Measurements from ENCODE around the gene PON2. TPM values are rescaled to one million over a fixed set of nuclear protein-coding genes. Genes with fewer than 3 reads are reported as not detected.

PON2 gene
- total and polyA plus RNA-seq, 2 of the 8 experiments (the other 6 are each of a cell fraction or from before 2014, with no cell fraction given), result 20.6 to 31.0 TPM

- Histone ChIP-seq H2BK12ac (ENCODE audit: low read depth, low read length) (no peak overlapping the region), H3K79me2 (ENCODE audit: control insufficient read depth in 1 of 2, insufficient read depth in 2 of 2, low read length in 2 of 2) (no peaks in the 10 kb centered on the region), H3K27me3 (replicated peaks in 1 of 4; ENCODE audit: control insufficient read depth in 3 of 4, extremely low read depth in 1 of 4, insufficient read depth in 3 of 4, low read length in 3 of 4) (no peaks in the 10 kb centered on the region), H4K8ac (ENCODE audit: extremely low read depth, insufficient read depth, low read length) (no peak overlapping the region), H2AFZ (ENCODE audit: low read length) (no peak overlapping the region), H3K4ac (replicated peaks; ENCODE audit: insufficient read length, low read depth, low read length) (no peak overlapping the region), H3K79me1 (ENCODE audit: low read depth, low read length) (no peaks in the 10 kb centered on the region), H4K5ac (ENCODE audit: insufficient read length, low read depth, low read length) (no peak overlapping the region), H3K14ac (ENCODE audit: insufficient read length) (no peak overlapping the region), H4K20me1 (replicated peaks in 1 of 2; ENCODE audit: control insufficient read depth in 1 of 2, insufficient read depth in 2 of 2, low read length in 2 of 2) (no peaks in the 10 kb centered on the region), H3K23me2 (ENCODE audit: low read depth, low read length) (no peaks in the 10 kb centered on the region), H3K4me1 (replicated peaks in 1 of 4; ENCODE audit: control insufficient read depth in 3 of 4, insufficient read depth in 4 of 4, low read length in 3 of 4) (no peaks in the 10 kb centered on the region), H3K18ac (ENCODE audit: extremely low read depth, low read length) (no peak overlapping the region), H3K23ac (ENCODE audit: insufficient read length) (no peak overlapping the region), H2AK5ac (ENCODE audit: low read depth, low read length) (no peak overlapping the region), H3K4me3 (ENCODE audit: extremely low read depth in 1 of 4, insufficient read depth in 2 of 4, low read depth in 3 of 4, low read length in 4 of 4) (no peak overlapping the region), H2BK5ac (ENCODE audit: low read depth, low read length) (no peak overlapping the region), H3K36me3 (ENCODE audit: control insufficient read depth in 2 of 4, insufficient read depth in 4 of 4, low read length in 3 of 4) (no peaks in the 10 kb centered on the region), H3K9ac (replicated peaks in 1 of 4; ENCODE audit: extremely low read depth in 1 of 4, low read depth in 3 of 4, low read length in 3 of 4) (no peak overlapping the region), H3K4me2 (ENCODE audit: insufficient read depth in 1 of 2, low read depth in 2 of 2, low read length in 2 of 2) (no peak overlapping the region), H3K27ac (ENCODE audit: low read depth, low read length) (no peak overlapping the region), H2BK120ac (replicated peaks; ENCODE audit: low read depth, low read length) (no peak overlapping the region), H2BK15ac (ENCODE audit: low read length) (no peak overlapping the region), H3K9me3 (ENCODE audit: insufficient read depth in 2 of 2, low read depth in 1 of 2, low read length in 1 of 2) (no peaks in the 10 kb centered on the region), H2BK20ac (ENCODE audit: low read length) (no peak overlapping the region), H3K56ac (replicated peaks; ENCODE audit: insufficient read length, low read depth, low read length) (no peak overlapping the region), H4K91ac (replicated peaks; ENCODE audit: insufficient read length, low read length) (no peak overlapping the region)
- POLR2A ChIA-PET (ENCODE audit: partially characterized antibody), result no interaction called here
- TF ChIP-seq JUN (IDR thresholded peaks at IDR 0.05; ENCODE audit: low read depth, low read length) (no peak), SAP30 (IDR thresholded peaks at IDR 0.05; ENCODE audit: insufficient read depth, insufficient replicate concordance, low read length) (no peak), CHD1 (IDR thresholded peaks at IDR 0.05; ENCODE audit: low read depth, low read length) (no peak), TCF12 (IDR thresholded peaks at IDR 0.05; ENCODE audit: low read depth, low read length) (no peak), YY1 (IDR thresholded peaks at IDR 0.05; ENCODE audit: low read depth, low read length) (no peak), KDM4A (IDR thresholded peaks at IDR 0.05; ENCODE audit: low read depth, low read length, severe bottlenecking) (no peak), ASH2L (IDR thresholded peaks at IDR 0.05; ENCODE audit: low read length) (no peak), RAD21 (IDR thresholded peaks at IDR 0.05 in 1 of 2, conservative IDR thresholded peaks at IDR 0.05 in 1 of 2; ENCODE audit: low read depth in 2 of 2, low read length in 2 of 2) (no peak), TBP (IDR thresholded peaks at IDR 0.05; ENCODE audit: low read depth, low read length) (no peak), CTCF (IDR thresholded peaks at IDR 0.05; ENCODE audit: control extremely low read depth in 1 of 3, insufficient read depth in 1 of 3, low read depth in 1 of 3, low read length in 3 of 3) (no peak), RBBP5 (IDR thresholded peaks at IDR 0.05; ENCODE audit: borderline replicate concordance, low read depth, low read length) (no peak)
- FAIRE-seq (no peak), DNase-seq (ENCODE audit: low read depth in 1 of 2, low spot score in 2 of 2) (no peak)
- CTCF ChIA-PET (ENCODE audit: partially characterized antibody), result interaction anchor here (1.1 kb wide), 1 partner anchor 8 kb away, joined by 3 read pairs; no protein-coding TSS in a partner anchor
- 100% methylated on average over 1 of the region's 1 CpG; no CpG with 5 or more reads in 1 of the 2 experiments for WGBS, 2 experiments (ENCODE audit: extremely low coverage in 1 of 2, insufficient coverage in 1 of 2, insufficient read length in 1 of 2, insufficient replicate concordance in 2 of 2, low coverage in 1 of 2, low lambda C conversion rate in 2 of 2, missing lambda C conversion rate in 1 of 2)
These were observed 69.7 kb downstream of the PON2 start for GRCh38 chr7:95365151-95365550.
